HFF-Myc (cell line): ENCODE data around the gene HDLBP.

ENCODE experiments used
- DNase-seq: peaks from one replicate; pipeline ENCODE4 v3.0.0-alpha.2; 2011; ENCODE audit warnings: low read depth; ENCODE audit errors: extremely low read depth
- H3K4me3 ChIP-seq: replicated peaks from 2 replicates; pipeline ENCODE4 v1.5.1; 2011; ENCODE audit warnings: low read depth, mild to moderate bottlenecking, control low read depth, low read length
- TF ChIP-seq, protein P1 (sequence below): IDR thresholded peaks from 2 replicates; pipeline ENCODE4 v1.5.1; 2012; ENCODE audit warnings: mild to moderate bottlenecking, low read depth, low read length, control low read depth; ENCODE audit errors: missing control alignments

The HDLBP gene

DNA sequence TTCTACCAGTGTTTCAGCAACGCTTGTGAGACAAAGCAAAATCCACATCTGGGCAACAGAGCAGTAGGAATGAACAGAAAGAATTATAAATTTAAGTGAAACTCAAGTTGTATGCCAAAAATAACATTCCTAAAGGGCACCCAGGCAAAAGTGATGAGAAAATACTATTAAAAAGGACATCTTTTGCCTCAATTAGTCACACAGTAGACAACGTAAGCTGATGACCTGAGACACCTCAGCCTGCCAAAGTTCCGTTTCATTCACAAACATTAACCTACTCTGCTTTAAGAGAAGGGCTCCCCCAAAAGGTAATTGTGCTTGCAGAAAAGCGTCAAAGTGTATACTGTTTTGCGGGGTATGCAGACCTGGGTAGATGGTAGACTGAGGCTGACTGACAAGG lies 7.2 kb downstream of the HDLBP start:
- TF ChIP-seq, protein P1, sequence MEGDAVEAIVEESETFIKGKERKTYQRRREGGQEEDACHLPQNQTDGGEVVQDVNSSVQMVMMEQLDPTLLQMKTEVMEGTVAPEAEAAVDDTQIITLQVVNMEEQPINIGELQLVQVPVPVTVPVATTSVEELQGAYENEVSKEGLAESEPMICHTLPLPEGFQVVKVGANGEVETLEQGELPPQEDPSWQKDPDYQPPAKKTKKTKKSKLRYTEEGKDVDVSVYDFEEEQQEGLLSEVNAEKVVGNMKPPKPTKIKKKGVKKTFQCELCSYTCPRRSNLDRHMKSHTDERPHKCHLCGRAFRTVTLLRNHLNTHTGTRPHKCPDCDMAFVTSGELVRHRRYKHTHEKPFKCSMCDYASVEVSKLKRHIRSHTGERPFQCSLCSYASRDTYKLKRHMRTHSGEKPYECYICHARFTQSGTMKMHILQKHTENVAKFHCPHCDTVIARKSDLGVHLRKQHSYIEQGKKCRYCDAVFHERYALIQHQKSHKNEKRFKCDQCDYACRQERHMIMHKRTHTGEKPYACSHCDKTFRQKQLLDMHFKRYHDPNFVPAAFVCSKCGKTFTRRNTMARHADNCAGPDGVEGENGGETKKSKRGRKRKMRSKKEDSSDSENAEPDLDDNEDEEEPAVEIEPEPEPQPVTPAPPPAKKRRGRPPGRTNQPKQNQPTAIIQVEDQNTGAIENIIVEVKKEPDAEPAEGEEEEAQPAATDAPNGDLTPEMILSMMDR, result no peak
- no peak for DNase-seq
- H3K4me3 ChIP-seq, result no peak overlapping the region

GRCh38 chr2:241307055-241307454 lies 8.4 kb downstream of the HDLBP start:
- H3K4me3 ChIP-seq, result no peak overlapping the region
- TF ChIP-seq, protein P1, result no peak
- no peak for DNase-seq

GRCh38 chr2:241304039-241304670 lies 11.3 kb downstream of the HDLBP start:
- H3K4me3 ChIP-seq, result no peak overlapping the region
- TF ChIP-seq, protein P1, result no peak
- DNase-seq, result no peak

GRCh38 chr2:241302759-241303651 lies 12.5 kb downstream of the HDLBP start:
- no peak overlapping the region for H3K4me3 ChIP-seq
- TF ChIP-seq, protein P1, result no peak
- DNase-seq, result no peak

DNA sequence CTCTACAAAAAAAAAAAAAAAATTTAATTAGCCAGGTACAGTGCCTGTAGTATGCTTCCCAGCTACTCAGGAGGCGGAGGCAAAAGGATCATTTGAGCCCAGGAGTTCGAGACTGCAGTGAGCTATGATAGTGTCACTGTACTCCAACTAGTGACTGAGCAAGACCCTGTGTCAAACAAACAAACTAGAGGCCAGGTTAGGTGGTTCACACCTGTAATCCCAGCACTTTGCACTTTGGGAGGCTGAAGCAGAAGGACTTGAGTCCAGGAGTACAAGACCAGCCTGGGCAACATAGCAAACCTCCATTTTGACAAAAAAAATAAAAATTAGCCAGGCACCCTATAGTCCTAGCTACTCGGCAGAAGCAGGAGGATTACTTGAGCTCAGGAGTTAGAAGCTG lies 13.4 kb downstream of the HDLBP start:
- DNase-seq, result no peak
- TF ChIP-seq, protein P1, result no peak
- H3K4me3 ChIP-seq, result no peak overlapping the region

GRCh38 chr2:241300000-241300399 lies 15.5 kb downstream of the HDLBP start:
- no peak for DNase-seq
- TF ChIP-seq, protein P1, result no peak

More at GRCh38 chr2:241300000-241300399, 15.5 kb downstream of the HDLBP start:
- H3K4me3 ChIP-seq, result no peak overlapping the region
